Endodermal cell (in vitro differentiated cells): ENCODE results near the gene ICAM1. TPM values are rescaled to one million over a fixed set of nuclear protein-coding genes. Genes with fewer than 3 reads are reported as not detected.

ENCODE experiments used
- DNase-seq: peaks from one replicate; pipeline ENCODE4 v3.0.0-alpha.2; 2017
- H3K27ac ChIP-seq: 2 replicates; pipeline ENCODE4 v1.5.1; 2013; ENCODE audit warnings: mild to moderate bottlenecking, low read depth, low read length, moderate library complexity
- H3K27me3 ChIP-seq: 2 replicates; pipeline ENCODE4 v1.6.1; 2013; ENCODE audit warnings: mild to moderate bottlenecking, low read length, moderate library complexity; ENCODE audit not compliant: insufficient read depth, control insufficient read depth, poor library complexity, severe bottlenecking
- H3K36me3 ChIP-seq: 2 replicates; pipeline ENCODE4 v1.7.0; 2013; ENCODE audit warnings: mild to moderate bottlenecking, low read length, moderate library complexity; ENCODE audit not compliant: control insufficient read depth, insufficient read depth
- H3K4me1 ChIP-seq: one replicate; pipeline ENCODE4 v1.7.0; 2013; ENCODE audit warnings: low read length; ENCODE audit not compliant: control insufficient read depth, insufficient read depth
- H3K4me3 ChIP-seq: 2 replicates; pipeline ENCODE4 v1.5.1; 2013; ENCODE audit warnings: mild to moderate bottlenecking, low read length, moderate library complexity
- H3K9ac ChIP-seq: 2 replicates; pipeline ENCODE4 v1.6.1; 2013; ENCODE audit warnings: mild to moderate bottlenecking, low read length, moderate library complexity; ENCODE audit not compliant: poor library complexity, severe bottlenecking; ENCODE audit errors: extremely low read depth
- H3K9me3 ChIP-seq: 2 replicates; pipeline ENCODE4 v1.6.1; 2013; ENCODE audit warnings: mild to moderate bottlenecking, low read length, moderate library complexity; ENCODE audit not compliant: control insufficient read depth
- H3K27ac Mint-ChIP-seq: 2 replicates; pipeline ENCODE4 v1.8.0; 2020; ENCODE audit warnings: mixed read lengths
- H3K27me3 Mint-ChIP-seq: 2 replicates; pipeline ENCODE4 v1.8.0; 2021; ENCODE audit warnings: mild to moderate bottlenecking, mixed read lengths; ENCODE audit not compliant: insufficient read depth
- H3K36me3 Mint-ChIP-seq: 2 replicates; pipeline ENCODE4 v1.8.0; 2020; ENCODE audit warnings: low read depth, mixed read lengths
- H3K4me1 Mint-ChIP-seq: 2 replicates; pipeline ENCODE4 v1.8.0; 2020; ENCODE audit warnings: mixed read lengths
- H3K4me3 Mint-ChIP-seq: 2 replicates; pipeline ENCODE4 v1.8.0; 2020; ENCODE audit warnings: mild to moderate bottlenecking, moderate library complexity, mixed read lengths
- H3K9me3 Mint-ChIP-seq: 2 replicates; pipeline ENCODE4 v1.8.0; 2020; ENCODE audit warnings: mild to moderate bottlenecking, mixed read lengths
- WGBS, 2 experiments: methylation state at CpG; one replicate each; pipeline versions ENCODE4 v1.1.5 to v1.1.7; 2013; ENCODE audit warnings: missing lambda C conversion rate in 2 of 2, mixed read lengths in 1 of 2; ENCODE audit not compliant: insufficient coverage in 1 of 2, insufficient read length in 1 of 2; 5-methylcytosine and 5-hydroxymethylcytosine counted together
- long read RNA-seq, 4 experiments: library from polyadenylated mRNA in 2 of 4; library from RNA in 1 of 4; library from capped mRNA in 1 of 4; stranded (forward) in 3 of 4; unstranded in 1 of 4; transcript quantifications; one replicate each; pipeline ENCODE4 v2.0.0, GENCODE V29; 2020 to 2021; ENCODE audit warnings: inconsistent platforms in 1 of 4
- polyA plus RNA-seq, 2 experiments: library from polyadenylated mRNA; stranded (reverse); fragments of 50-300 nt; gene quantifications; one replicate each; pipeline ENCODE4 v1.2.3, GENCODE V29; 2013
- total RNA-seq, 2 donors: library from RNA; stranded (reverse); fragmentation: NEBNext Ultra II Directional in 1 of 2; extraction: Animal tissue kit (Norgen Biotek cat#: 25700) in 1 of 2; gene quantifications; 2 replicates in 1 of 2; 3 replicates in 1 of 2; pipeline ENCODE4 v1.2.1, GENCODE V29; 2021
- TF ChIP-seq, protein P1 (sequence below): fragments of 200-600 bp; sonication (generic); conservative IDR thresholded peaks from 2 replicates; pipeline ENCODE4 v1.5.0; 2021; ENCODE audit warnings: antibody characterized with exemption, mild to moderate bottlenecking

ICAM1 gene
- 1 to 10 TPM; 1.7 to 5.2 TPM for total RNA-seq
- polyA plus RNA-seq (2013, experiment 1 of 2): 1.3 TPM
- 2.1 TPM for polyA plus RNA-seq (2013, experiment 2 of 2)
- long read RNA-seq, experiment 1, partial matches to known transcripts: 1 of 1 reads
- long read RNA-seq, experiment 1, other reads (novel, unspliced or antisense): 0 of 1 reads
- long read RNA-seq, experiment 2, transcript ICAM1-201 (7 exons, 3,252 nt): major isoform, 16 of 19 reads
- long read RNA-seq, experiment 2, partial matches to known transcripts: 3 of 19 reads
- long read RNA-seq, experiment 2, other reads (novel, unspliced or antisense): 0 of 19 reads
- long read RNA-seq, experiment 3, transcript ICAM1-201 (7 exons, 3,252 nt): major isoform, 7 of 7 reads
- long read RNA-seq, experiment 3, partial matches to known transcripts: 0 of 7 reads
- long read RNA-seq, experiment 3, other reads (novel, unspliced or antisense): 0 of 7 reads
- long read RNA-seq, experiment 4, partial matches to known transcripts: 0 of 5 reads
- long read RNA-seq, experiment 4, other reads (novel, unspliced or antisense): 2 of 5 reads

DNA sequence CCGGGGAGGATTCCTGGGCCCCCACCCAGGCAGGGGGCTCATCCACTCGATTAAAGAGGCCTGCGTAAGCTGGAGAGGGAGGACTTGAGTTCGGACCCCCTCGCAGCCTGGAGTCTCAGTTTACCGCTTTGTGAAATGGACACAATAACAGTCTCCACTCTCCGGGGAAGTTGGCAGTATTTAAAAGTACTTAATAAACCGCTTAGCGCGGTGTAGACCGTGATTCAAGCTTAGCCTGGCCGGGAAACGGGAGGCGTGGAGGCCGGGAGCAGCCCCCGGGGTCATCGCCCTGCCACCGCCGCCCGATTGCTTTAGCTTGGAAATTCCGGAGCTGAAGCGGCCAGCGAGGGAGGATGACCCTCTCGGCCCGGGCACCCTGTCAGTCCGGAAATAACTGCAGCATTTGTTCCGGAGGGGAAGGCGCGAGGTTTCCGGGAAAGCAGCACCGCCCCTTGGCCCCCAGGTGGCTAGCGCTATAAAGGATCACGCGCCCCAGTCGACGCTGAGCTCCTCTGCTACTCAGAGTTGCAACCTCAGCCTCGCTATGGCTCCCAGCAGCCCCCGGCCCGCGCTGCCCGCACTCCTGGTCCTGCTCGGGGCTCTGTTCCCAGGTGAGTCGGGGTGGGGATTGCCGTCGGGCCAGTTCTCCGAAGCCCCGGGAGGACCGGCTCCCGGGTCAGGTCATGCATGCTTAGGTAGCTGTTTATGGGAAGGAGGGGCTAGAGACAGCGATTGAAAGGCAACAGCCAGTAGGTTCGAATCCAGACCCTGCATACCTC lies at the start of gene ICAM1:
ICAM1 (plus strand) TSS at position 505 of the 779 bp plus-strand sequence; CDS start at position 545, 40 bp downstream.
- Mint-ChIP-seq H3K27ac (no peak within 1 kb of the TSS), H3K9me3 (no peaks in the 10 kb centered on the region), H3K36me3 (no peaks in the 10 kb centered on the region), H3K4me3 (peak within 1 kb of the TSS; percentile 42), H3K4me1 (no peaks in the 10 kb centered on the region), H3K27me3 (peaks cover 62% of the 10 kb centered on the region)
- Histone ChIP-seq H3K9ac (no peak within 1 kb of the TSS), H3K27me3 (peaks cover 37% of the 10 kb centered on the region), H3K4me3 (peak within 1 kb of the TSS; percentile 72), H3K4me1 (no peaks in the 10 kb centered on the region), H3K27ac (no peak within 1 kb of the TSS), H3K9me3 (no peaks in the 10 kb centered on the region), H3K36me3 (no peaks in the 10 kb centered on the region)
- WGBS, 2 experiments: 8 to 12% methylated on average over 48 to 51 of the region's 51 CpGs
- peak; percentile 90 for DNase-seq
- TF ChIP-seq, protein P1, sequence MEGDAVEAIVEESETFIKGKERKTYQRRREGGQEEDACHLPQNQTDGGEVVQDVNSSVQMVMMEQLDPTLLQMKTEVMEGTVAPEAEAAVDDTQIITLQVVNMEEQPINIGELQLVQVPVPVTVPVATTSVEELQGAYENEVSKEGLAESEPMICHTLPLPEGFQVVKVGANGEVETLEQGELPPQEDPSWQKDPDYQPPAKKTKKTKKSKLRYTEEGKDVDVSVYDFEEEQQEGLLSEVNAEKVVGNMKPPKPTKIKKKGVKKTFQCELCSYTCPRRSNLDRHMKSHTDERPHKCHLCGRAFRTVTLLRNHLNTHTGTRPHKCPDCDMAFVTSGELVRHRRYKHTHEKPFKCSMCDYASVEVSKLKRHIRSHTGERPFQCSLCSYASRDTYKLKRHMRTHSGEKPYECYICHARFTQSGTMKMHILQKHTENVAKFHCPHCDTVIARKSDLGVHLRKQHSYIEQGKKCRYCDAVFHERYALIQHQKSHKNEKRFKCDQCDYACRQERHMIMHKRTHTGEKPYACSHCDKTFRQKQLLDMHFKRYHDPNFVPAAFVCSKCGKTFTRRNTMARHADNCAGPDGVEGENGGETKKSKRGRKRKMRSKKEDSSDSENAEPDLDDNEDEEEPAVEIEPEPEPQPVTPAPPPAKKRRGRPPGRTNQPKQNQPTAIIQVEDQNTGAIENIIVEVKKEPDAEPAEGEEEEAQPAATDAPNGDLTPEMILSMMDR: peak; percentile 41

- Mint-ChIP-seq H3K36me3 (peaks cover 10% of the 10 kb centered on the region), H3K27ac (no peak overlapping the region), H3K4me3 (no peak overlapping the region), H3K4me1 (no peaks in the 10 kb centered on the region), H3K9me3 (no peaks in the 10 kb centered on the region), H3K27me3 (no peaks in the 10 kb centered on the region)
- no peak for DNase-seq
- H3K4me3 ChIP-seq: no peak overlapping the region
- no peaks in the 10 kb centered on the region for H3K9me3 ChIP-seq
- WGBS, 2 experiments: 89 to 93% methylated on average over 10 to 14 of the region's 14 CpGs
- TF ChIP-seq, protein P1: no peak
- H3K36me3 ChIP-seq: no peaks in the 10 kb centered on the region
- no peaks in the 10 kb centered on the region for H3K27me3 ChIP-seq
- H3K27ac ChIP-seq: no peak overlapping the region
- no peak overlapping the region for H3K9ac ChIP-seq
- no peaks in the 10 kb centered on the region for H3K4me1 ChIP-seq
These were observed 48.6 kb upstream of the ICAM1 start for GRCh38 chr19:10222201-10222890.
